ENCODE measurements around the gene TMOD4. TPM values are rescaled to one million over a fixed set of nuclear protein-coding genes. Genes with fewer than 3 reads are reported as not detected.

TMOD4 gene
- total and polyA plus RNA-seq, 9 of the 15 experiments (the other 6 are each of a cell fraction or from before 2014, with no cell fraction given), result 0.18 to 1.8 (median 1.1) TPM; not detected in 1

GRCh38 chr1:151146412-151147131 lies 29.2 kb downstream of the TMOD4 start, which contains the start of gene SEMA6C (continued):
- no peak for TF ChIP-seq ZBTB40 (IDR thresholded peaks at IDR 0.05)
- no peak for TF ChIP-seq ZBTB40 (CRISPR knock-in tag; IDR thresholded peaks at IDR 0.05)
- TF ChIP-seq DIDO1 (tag; IDR thresholded peaks at IDR 0.05; ENCODE audit: low read depth), result no peak
- TF ChIP-seq ETS2 (tag; IDR thresholded peaks at IDR 0.05; ENCODE audit: borderline replicate concordance, poor library complexity, severe bottlenecking), result no peak
- no peak for TF ChIP-seq PCBP2 (IDR thresholded peaks at IDR 0.05; ENCODE audit: low read depth, low read length, poor library complexity, severe bottlenecking)
- no peak for TF ChIP-seq SETDB1 (IDR thresholded peaks at IDR 0.05; ENCODE audit: low read length)
- no peak for TF ChIP-seq ZZZ3 (IDR thresholded peaks at IDR 0.05)
- no peak for TF ChIP-seq PTTG1 (tag; IDR thresholded peaks at IDR 0.05; ENCODE audit: low read depth)
- TF ChIP-seq ATF2 (CRISPR knock-in tag; IDR thresholded peaks at IDR 0.05), result no peak
